ENCODE results near the gene CNTF.
A peak's percentile ranks its signal among the peaks of the same experiment; 100 is the strongest.

The CNTF gene

GRCh38 chr11:58645854-58646253 lies 23.4 kb downstream of the CNTF start:
- no peak for DNase-seq (ENCODE audit: low spot score)

GRCh38 chr11:58647141-58647699 lies 24.8 kb downstream of the CNTF start:
- DNase-seq (ENCODE audit: low spot score), result no peak

- DNase-seq (ENCODE audit: low spot score), result no peak
These were observed 25.4 kb downstream of the CNTF start for GRCh38 chr11:58647866-58648265.

GRCh38 chr11:58649623-58650022 lies 27.2 kb downstream of the CNTF start:
- no peak for DNase-seq (ENCODE audit: low spot score)

- no peak for DNase-seq (ENCODE audit: low spot score)
These were observed 28.0 kb downstream of the CNTF start for GRCh38 chr11:58650496-58650895.

GRCh38 chr11:58652726-58653280 lies 30.3 kb downstream of the CNTF start:
- DNase-seq (ENCODE audit: low spot score), result no peak

- peak; percentile 74 for DNase-seq (ENCODE audit: low spot score)
These were observed 31.8 kb downstream of the CNTF start for GRCh38 chr11:58654079-58654907.

- DNase-seq (ENCODE audit: low spot score), result no peak
These were observed 32.4 kb downstream of the CNTF start for GRCh38 chr11:58654908-58655296.

- DNase-seq (ENCODE audit: low spot score), result no peak
These were observed 33.9 kb downstream of the CNTF start for GRCh38 chr11:58656348-58656747.

GRCh38 chr11:58658623-58659022 lies 36.2 kb downstream of the CNTF start:
- no peak for DNase-seq (ENCODE audit: low spot score)

GRCh38 chr11:58659404-58659803 lies 36.9 kb downstream of the CNTF start:
- no peak for DNase-seq (ENCODE audit: low spot score)

GRCh38 chr11:58659910-58660570 lies 37.6 kb downstream of the CNTF start:
- DNase-seq (ENCODE audit: low spot score), result no peak

GRCh38 chr11:58671983-58672633 lies 49.6 kb downstream of the CNTF start:
- no peak for DNase-seq (ENCODE audit: low spot score)

- DNase-seq (ENCODE audit: low spot score), result no peak
These were observed 52.1 kb downstream of the CNTF start for GRCh38 chr11:58674609-58675008.
